Ishikawa (cell line): ENCODE results near the gene RCAN2.

ENCODE experiments used
- EGR1 ChIP-seq: IDR thresholded peaks from 2 replicates; pipeline ENCODE4 v1.6.1; 2012
- EP300 ChIP-seq: IDR thresholded peaks from 2 replicates; pipeline ENCODE4 v1.6.1; 2012; ENCODE audit warnings: borderline replicate concordance
- FOXM1 ChIP-seq: IDR thresholded peaks from 2 replicates; pipeline ENCODE4 v1.6.1; 2012; ENCODE audit warnings: low read depth, borderline replicate concordance
- RAD21 ChIP-seq: IDR thresholded peaks from 2 replicates; pipeline ENCODE4 v1.6.1; 2012; ENCODE audit warnings: low read depth
- TAF1 ChIP-seq: IDR thresholded peaks from 2 replicates; pipeline ENCODE4 v1.6.1; 2012; ENCODE audit warnings: low read depth, mild to moderate bottlenecking
- TCF12 ChIP-seq: IDR thresholded peaks from 2 replicates; pipeline ENCODE4 v1.6.1; 2012; ENCODE audit warnings: low read depth
- TEAD4 ChIP-seq: IDR thresholded peaks from 2 replicates; pipeline ENCODE4 v1.6.1; 2012
- YY1 ChIP-seq: IDR thresholded peaks from 2 replicates; pipeline ENCODE4 v1.6.1; 2012; ENCODE audit warnings: low read depth
- TF ChIP-seq, protein P1 (sequence below): IDR thresholded peaks from 2 replicates; pipeline ENCODE4 v1.6.1; 2012
- TF ChIP-seq, protein P2 (sequence below): IDR thresholded peaks from 2 replicates; pipeline ENCODE4 v1.6.1; 2012

DNA sequence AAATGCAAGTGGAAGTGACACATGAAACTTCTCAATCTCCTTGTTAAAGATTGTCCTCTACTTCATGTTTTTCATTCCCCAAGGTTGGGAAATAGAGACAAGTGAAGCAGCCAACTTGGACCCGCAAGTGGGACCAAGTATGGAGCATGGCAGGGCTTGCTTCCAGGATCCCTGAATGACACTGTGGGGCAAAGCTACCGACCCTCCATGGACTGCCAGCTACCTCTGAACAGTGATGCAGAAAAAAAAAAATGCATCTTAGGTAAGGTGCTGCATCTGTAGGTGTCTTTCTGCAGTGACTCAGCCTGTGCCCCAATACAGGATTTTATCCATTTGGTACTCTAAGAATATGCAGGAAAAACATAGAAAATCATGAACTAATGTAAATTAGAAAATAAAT is 201.4 kb downstream of the RCAN2 start:
- TF ChIP-seq, protein P1, sequence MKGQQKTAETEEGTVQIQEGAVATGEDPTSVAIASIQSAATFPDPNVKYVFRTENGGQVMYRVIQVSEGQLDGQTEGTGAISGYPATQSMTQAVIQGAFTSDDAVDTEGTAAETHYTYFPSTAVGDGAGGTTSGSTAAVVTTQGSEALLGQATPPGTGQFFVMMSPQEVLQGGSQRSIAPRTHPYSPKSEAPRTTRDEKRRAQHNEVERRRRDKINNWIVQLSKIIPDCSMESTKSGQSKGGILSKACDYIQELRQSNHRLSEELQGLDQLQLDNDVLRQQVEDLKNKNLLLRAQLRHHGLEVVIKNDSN, result no peak
- no peak for TF ChIP-seq TCF12
- no peak for TF ChIP-seq TAF1
- no peak for TF ChIP-seq EP300
- TF ChIP-seq RAD21, result no peak
- TF ChIP-seq, protein P2, sequence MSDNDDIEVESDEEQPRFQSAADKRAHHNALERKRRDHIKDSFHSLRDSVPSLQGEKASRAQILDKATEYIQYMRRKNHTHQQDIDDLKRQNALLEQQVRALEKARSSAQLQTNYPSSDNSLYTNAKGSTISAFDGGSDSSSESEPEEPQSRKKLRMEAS, result no peak
- no peak for TF ChIP-seq FOXM1
- no peak for TF ChIP-seq EGR1
- TF ChIP-seq YY1, result no peak
- TF ChIP-seq TEAD4, result no peak
